WTC11 (cell line): ENCODE measurements around the gene BTBD9. TPM values are rescaled to one million over a fixed set of nuclear protein-coding genes. Genes with fewer than 3 reads are reported as not detected.

Experiments
- ATAC-seq: fragments of 200-7000 bp; cut with Tn5 transposase; 2 replicates; pipeline ENCODE4 v1.10.0; 2021; ENCODE audit warnings: mild to moderate bottlenecking, moderate library complexity
- CTCF ChIA-PET: fragments of 300-600 bp; sonication (Branson Sonifier 250); formaldehyde crosslinking; loops from one replicate; lab custom pipeline; 2021; ENCODE audit warnings: antibody characterized with exemption; lab: Charles Lee
- POLR2A ChIA-PET: fragments of 350-600 bp; sonication (Branson Sonifier 250); formaldehyde crosslinking; loops from one replicate; lab custom pipeline; 2021; ENCODE audit warnings: antibody characterized with exemption; lab: Charles Lee
- DNase-seq: peaks from one replicate; pipeline ENCODE4 v3.0.0; 2021; ENCODE audit warnings: low spot score
- H3K27ac Mint-ChIP-seq: 2 replicates; pipeline ENCODE4 v1.8.0; 2021; ENCODE audit warnings: mixed read lengths
- H3K27me3 Mint-ChIP-seq: 2 replicates; pipeline ENCODE4 v1.8.0; 2021; ENCODE audit warnings: low read depth, mild to moderate bottlenecking, moderate library complexity, mixed read lengths
- H3K36me3 Mint-ChIP-seq: 2 replicates; pipeline ENCODE4 v1.8.0; 2021; ENCODE audit warnings: mixed read lengths
- H3K4me1 Mint-ChIP-seq: 2 replicates; pipeline ENCODE4 v1.8.0; 2022; ENCODE audit warnings: mixed read lengths
- H3K4me3 Mint-ChIP-seq: 2 replicates; pipeline ENCODE4 v1.8.0; 2021; ENCODE audit warnings: mild to moderate bottlenecking, moderate library complexity, mixed read lengths
- H3K9me3 Mint-ChIP-seq: 2 replicates; pipeline ENCODE4 v1.8.0; 2021; ENCODE audit warnings: mixed read lengths
- ATF3 ChIP-seq: sonication (generic); formaldehyde crosslinking; conservative IDR thresholded peaks from 2 replicates; pipeline ENCODE4 v1.8.1; 2022; ENCODE audit warnings: mild to moderate bottlenecking, missing genetic modification reagents
- FOXP1 ChIP-seq: sonication (generic); formaldehyde crosslinking; IDR thresholded peaks from 2 replicates; pipeline ENCODE4 v1.8.0; 2022; ENCODE audit warnings: missing genetic modification reagents, mild to moderate bottlenecking, moderate library complexity, borderline replicate concordance
- IRF1 ChIP-seq: sonication (generic); formaldehyde crosslinking; IDR thresholded peaks from 2 replicates; pipeline ENCODE4 v1.8.0; 2023; ENCODE audit warnings: missing genetic modification reagents
- RORB ChIP-seq: fragments of 250-450 bp; sonication (Bioruptor Pico); IDR thresholded peaks from 2 replicates; pipeline ENCODE4 v1.9.0; 2021; ENCODE audit warnings: mild to moderate bottlenecking
- TEAD1 ChIP-seq: sonication (generic); formaldehyde crosslinking; IDR thresholded peaks from 2 replicates; pipeline ENCODE4 v1.8.0; 2022; ENCODE audit warnings: mild to moderate bottlenecking, missing genetic modification reagents
- TP53 ChIP-seq: sonication (generic); formaldehyde crosslinking; IDR thresholded peaks from 2 replicates; pipeline ENCODE4 v1.8.1; 2023; ENCODE audit warnings: mild to moderate bottlenecking, missing genetic modification reagents
- ZNF121 ChIP-seq: sonication (generic); formaldehyde crosslinking; IDR thresholded peaks from 2 replicates; pipeline ENCODE4 v1.8.0; 2023; ENCODE audit warnings: missing genetic modification reagents
- ZNF671 ChIP-seq: fragments of 250-450 bp; sonication (Bioruptor Pico); IDR thresholded peaks from 2 replicates; pipeline ENCODE4 v1.8.0; 2021; ENCODE audit warnings: mild to moderate bottlenecking
- total RNA-seq: library from RNA; stranded (reverse); gene quantifications from 3 replicates; pipeline ENCODE4 v1.2.3, GENCODE V29; 2021
- TF ChIP-seq, protein P1 (sequence below): sonication (generic); formaldehyde crosslinking; IDR thresholded peaks from 2 replicates; pipeline ENCODE4 v1.8.0; 2022; ENCODE audit warnings: missing genetic modification reagents
- TF ChIP-seq, protein P2 (sequence below): sonication (generic); formaldehyde crosslinking; IDR thresholded peaks from 2 replicates; pipeline ENCODE4 v1.8.1; 2023; ENCODE audit warnings: mild to moderate bottlenecking, moderate library complexity, missing genetic modification reagents
- TF ChIP-seq, protein P3 (sequence below): sonication (generic); formaldehyde crosslinking; IDR thresholded peaks from 2 replicates; pipeline ENCODE4 v1.8.0; 2022; ENCODE audit warnings: mild to moderate bottlenecking, missing genetic modification reagents
- TF ChIP-seq, protein P4 (sequence below): sonication (generic); formaldehyde crosslinking; IDR thresholded peaks from 2 replicates; pipeline ENCODE4 v1.8.1; 2023; ENCODE audit warnings: mild to moderate bottlenecking, missing genetic modification reagents, moderate library complexity

The BTBD9 gene
- total RNA-seq, 1 experiment from 2014 or later, result 4.2 TPM

GRCh38 chr6:38310061-38310460 lies 329.7 kb downstream of the BTBD9 start (continued):
- TF ChIP-seq, protein P1, sequence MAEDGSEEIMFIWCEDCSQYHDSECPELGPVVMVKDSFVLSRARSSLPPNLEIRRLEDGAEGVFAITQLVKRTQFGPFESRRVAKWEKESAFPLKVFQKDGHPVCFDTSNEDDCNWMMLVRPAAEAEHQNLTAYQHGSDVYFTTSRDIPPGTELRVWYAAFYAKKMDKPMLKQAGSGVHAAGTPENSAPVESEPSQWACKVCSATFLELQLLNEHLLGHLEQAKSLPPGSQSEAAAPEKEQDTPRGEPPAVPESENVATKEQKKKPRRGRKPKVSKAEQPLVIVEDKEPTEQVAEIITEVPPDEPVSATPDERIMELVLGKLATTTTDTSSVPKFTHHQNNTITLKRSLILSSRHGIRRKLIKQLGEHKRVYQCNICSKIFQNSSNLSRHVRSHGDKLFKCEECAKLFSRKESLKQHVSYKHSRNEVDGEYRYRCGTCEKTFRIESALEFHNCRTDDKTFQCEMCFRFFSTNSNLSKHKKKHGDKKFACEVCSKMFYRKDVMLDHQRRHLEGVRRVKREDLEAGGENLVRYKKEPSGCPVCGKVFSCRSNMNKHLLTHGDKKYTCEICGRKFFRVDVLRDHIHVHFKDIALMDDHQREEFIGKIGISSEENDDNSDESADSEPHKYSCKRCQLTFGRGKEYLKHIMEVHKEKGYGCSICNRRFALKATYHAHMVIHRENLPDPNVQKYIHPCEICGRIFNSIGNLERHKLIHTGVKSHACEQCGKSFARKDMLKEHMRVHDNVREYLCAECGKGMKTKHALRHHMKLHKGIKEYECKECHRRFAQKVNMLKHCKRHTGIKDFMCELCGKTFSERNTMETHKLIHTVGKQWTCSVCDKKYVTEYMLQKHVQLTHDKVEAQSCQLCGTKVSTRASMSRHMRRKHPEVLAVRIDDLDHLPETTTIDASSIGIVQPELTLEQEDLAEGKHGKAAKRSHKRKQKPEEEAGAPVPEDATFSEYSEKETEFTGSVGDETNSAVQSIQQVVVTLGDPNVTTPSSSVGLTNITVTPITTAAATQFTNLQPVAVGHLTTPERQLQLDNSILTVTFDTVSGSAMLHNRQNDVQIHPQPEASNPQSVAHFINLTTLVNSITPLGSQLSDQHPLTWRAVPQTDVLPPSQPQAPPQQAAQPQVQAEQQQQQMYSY (CRISPR knock-in tag), result no peak
- no peak for TF ChIP-seq TEAD1 (CRISPR knock-in tag)

DNA sequence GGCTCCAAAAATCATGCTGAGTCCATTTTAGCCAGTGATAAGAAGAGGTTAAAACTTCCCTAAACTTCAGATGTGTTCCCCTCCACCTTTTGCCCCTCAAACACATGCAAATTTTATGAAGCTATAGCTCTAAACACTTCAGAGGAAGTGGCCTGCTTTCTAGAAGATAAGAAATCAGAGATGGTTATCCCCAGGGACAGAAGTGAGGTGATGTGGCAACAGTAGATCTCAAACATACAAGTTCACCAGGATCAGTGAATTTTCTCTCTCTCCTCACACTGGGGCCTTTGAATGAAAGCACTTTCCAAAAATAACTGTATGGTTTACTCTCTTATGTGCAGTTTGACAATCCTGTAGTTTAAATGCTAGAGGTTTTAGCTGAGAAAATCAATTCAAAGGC lies 332.0 kb downstream of the BTBD9 start:
- no peak for ATAC-seq
- TF ChIP-seq RORB (CRISPR knock-in tag) (no peak), ZNF121 (CRISPR knock-in tag) (no peak), IRF1 (CRISPR knock-in tag) (no peak)
- no peaks in the 10 kb centered on the region for H3K36me3 Mint-ChIP-seq

GRCh38 chr6:38306931-38307330 lies 332.8 kb downstream of the BTBD9 start:
- H3K9me3 Mint-ChIP-seq, result no peaks in the 10 kb centered on the region; the same call in 1 of the 2 replicates
- peaks cover 21% of the 10 kb centered on the region for H3K4me1 Mint-ChIP-seq
- no peak overlapping the region; the same call in 1 of the 2 replicates for H3K27ac Mint-ChIP-seq
- no peak for DNase-seq
- no peak overlapping the region for H3K4me3 Mint-ChIP-seq
- ChIA-PET CTCF (interaction anchor here (1.1 to 1.4 kb wide), 2 partner anchors 20 to 187 kb away, joined by 3 to 4 read pairs; no protein-coding TSS in a partner anchor), POLR2A (no interaction called here)
- no peaks in the 10 kb centered on the region for H3K36me3 Mint-ChIP-seq
- TF ChIP-seq ATF3 (CRISPR knock-in tag) (no peak), FOXP1 (no peak), ZNF671 (no peak)
- TF ChIP-seq, protein P2, sequence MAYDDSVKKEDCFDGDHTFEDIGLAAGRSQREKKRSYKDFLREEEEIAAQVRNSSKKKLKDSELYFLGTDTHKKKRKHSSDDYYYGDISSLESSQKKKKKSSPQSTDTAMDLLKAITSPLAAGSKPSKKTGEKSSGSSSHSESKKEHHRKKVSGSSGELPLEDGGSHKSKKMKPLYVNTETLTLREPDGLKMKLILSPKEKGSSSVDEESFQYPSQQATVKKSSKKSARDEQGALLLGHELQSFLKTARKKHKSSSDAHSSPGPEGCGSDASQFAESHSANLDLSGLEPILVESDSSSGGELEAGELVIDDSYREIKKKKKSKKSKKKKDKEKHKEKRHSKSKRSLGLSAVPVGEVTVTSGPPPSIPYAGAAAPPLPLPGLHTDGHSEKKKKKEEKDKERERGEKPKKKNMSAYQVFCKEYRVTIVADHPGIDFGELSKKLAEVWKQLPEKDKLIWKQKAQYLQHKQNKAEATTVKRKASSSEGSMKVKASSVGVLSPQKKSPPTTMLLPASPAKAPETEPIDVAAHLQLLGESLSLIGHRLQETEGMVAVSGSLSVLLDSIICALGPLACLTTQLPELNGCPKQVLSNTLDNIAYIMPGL (CRISPR knock-in tag), result no peak
- TF ChIP-seq, protein P3, sequence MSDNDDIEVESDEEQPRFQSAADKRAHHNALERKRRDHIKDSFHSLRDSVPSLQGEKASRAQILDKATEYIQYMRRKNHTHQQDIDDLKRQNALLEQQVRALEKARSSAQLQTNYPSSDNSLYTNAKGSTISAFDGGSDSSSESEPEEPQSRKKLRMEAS, result no peak
- TF ChIP-seq, protein P4, sequence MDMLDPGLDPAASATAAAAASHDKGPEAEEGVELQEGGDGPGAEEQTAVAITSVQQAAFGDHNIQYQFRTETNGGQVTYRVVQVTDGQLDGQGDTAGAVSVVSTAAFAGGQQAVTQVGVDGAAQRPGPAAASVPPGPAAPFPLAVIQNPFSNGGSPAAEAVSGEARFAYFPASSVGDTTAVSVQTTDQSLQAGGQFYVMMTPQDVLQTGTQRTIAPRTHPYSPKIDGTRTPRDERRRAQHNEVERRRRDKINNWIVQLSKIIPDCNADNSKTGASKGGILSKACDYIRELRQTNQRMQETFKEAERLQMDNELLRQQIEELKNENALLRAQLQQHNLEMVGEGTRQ, result no peak
- H3K27me3 Mint-ChIP-seq, result no peaks in the 10 kb centered on the region
- ATAC-seq, result no peak

More for the DNA sequence above, 332.0 kb downstream of the BTBD9 start:
- DNase-seq, result no peak
- ChIA-PET POLR2A (no interaction called here), CTCF (interaction anchor here (0.6 to 1.4 kb wide), 3 partner anchors 13 to 186 kb away, joined by 3 to 4 read pairs (median 3); no protein-coding TSS in a partner anchor)
- no peaks in the 10 kb centered on the region; the same call in 1 of the 2 replicates for H3K9me3 Mint-ChIP-seq
- peaks cover 19% of the 10 kb centered on the region for H3K4me1 Mint-ChIP-seq
- H3K4me3 Mint-ChIP-seq, result no peak overlapping the region
- no peaks in the 10 kb centered on the region for H3K27me3 Mint-ChIP-seq
- no peak overlapping the region for H3K27ac Mint-ChIP-seq

DNA sequence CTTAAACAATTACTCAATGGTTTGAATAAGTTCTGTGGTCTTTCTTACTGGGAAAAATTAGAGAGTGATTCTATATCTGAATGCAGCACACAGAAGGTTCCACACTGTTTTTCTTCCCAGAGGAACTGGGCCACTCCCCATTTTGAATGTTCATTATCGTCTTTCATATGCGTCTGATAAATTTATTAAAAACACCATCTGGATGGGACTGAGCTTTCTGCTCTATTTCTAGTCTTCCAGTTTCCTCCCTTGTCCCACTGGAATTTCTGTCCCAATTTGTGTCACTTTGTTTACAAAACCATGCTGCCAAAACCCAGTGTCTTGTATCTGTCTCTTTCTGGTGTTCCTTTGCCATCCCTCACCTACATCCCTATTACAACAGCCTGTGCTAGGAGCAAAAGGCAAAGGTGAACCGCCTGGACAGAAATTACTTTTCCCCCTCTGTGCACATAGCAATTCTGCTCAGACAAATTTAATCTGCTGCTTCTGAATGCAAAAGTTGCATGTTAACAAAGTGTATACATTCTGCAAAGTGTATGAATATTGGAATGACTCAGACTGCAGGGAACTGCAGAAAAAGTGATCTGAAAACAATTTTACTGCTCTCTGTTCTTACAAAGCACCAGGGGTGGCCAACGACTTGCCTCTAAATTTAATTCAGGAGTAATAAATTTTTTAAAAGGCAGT lies 333.6 kb downstream of the BTBD9 start:
- DNase-seq, result no peak
- no peak overlapping the region for H3K27ac Mint-ChIP-seq
- peaks cover 21% of the 10 kb centered on the region for H3K4me1 Mint-ChIP-seq
- no peak for TF ChIP-seq TP53 (CRISPR knock-in tag)
- no peaks in the 10 kb centered on the region for H3K27me3 Mint-ChIP-seq
- H3K36me3 Mint-ChIP-seq, result no peaks in the 10 kb centered on the region
- no peak overlapping the region for H3K4me3 Mint-ChIP-seq
- CTCF ChIA-PET, result interaction anchor here (1.1 kb wide), 1 partner anchor 21 kb away, joined by 4 read pairs; no protein-coding TSS in a partner anchor
- POLR2A ChIA-PET, result no interaction called here
- no peak for ATAC-seq
- no peaks in the 10 kb centered on the region; the same call in 1 of the 2 replicates for H3K9me3 Mint-ChIP-seq
